Mucosa of gallbladder (tissue), 1 donor: Measurements from ENCODE around the gene GPSM3. TPM values are rescaled to one million over a fixed set of nuclear protein-coding genes. Genes with fewer than 3 reads are reported as not detected.
"Not testable (repeated sequence)": the region's sequence is repeated elsewhere in the genome, so short reads cannot be mapped to it uniquely, and the experiment has no call there.

Experiments
- DNase-seq: peaks from one replicate; pipeline ENCODE4 v3.0.0-alpha.2; 2020; ENCODE audit warnings: low spot score
- total RNA-seq: library from RNA; stranded (reverse); gene quantifications from one replicate; pipeline ENCODE4 v1.2.1, GENCODE V29; 2021
- donor health status: DM: no; HTN: no; CAD: no.

Gene GPSM3
- total RNA-seq, 1 donor from 2014 or later: 19.6 TPM

- DNase-seq: no peak
These were observed 11.2 kb upstream of the GPSM3 start for GRCh38 chr6:32203426-32204267.

GRCh38 chr6:32202186-32202585 is 9.7 kb upstream of the GPSM3 start:
- no peak for DNase-seq

GRCh38 chr6:32200711-32201475 is 8.4 kb upstream of the GPSM3 start:
- DNase-seq: no peak

- no peak for DNase-seq
These were observed 6.4 kb upstream of the GPSM3 start for GRCh38 chr6:32198866-32199265.

GRCh38 chr6:32198345-32198696 is 5.9 kb upstream of the GPSM3 start:
- DNase-seq: no peak

- DNase-seq: no peak
These were observed 4.5 kb upstream of the GPSM3 start for GRCh38 chr6:32196682-32197616.

GRCh38 chr6:32195902-32196681 is 3.6 kb upstream of the GPSM3 start:
- DNase-seq: peak; percentile 87

- peak; percentile 100 for DNase-seq
These were observed 3.1 kb upstream of the GPSM3 start for GRCh38 chr6:32195652-32195901.

- DNase-seq: no peak
These were observed 2.6 kb upstream of the GPSM3 start for GRCh38 chr6:32194825-32195651.

GRCh38 chr6:32194388-32194787 is 1.9 kb upstream of the GPSM3 start:
- no peak for DNase-seq

GRCh38 chr6:32193096-32193495 is 653 bp upstream of the GPSM3 start:
- DNase-seq: not testable (repeated sequence)

- no peak for DNase-seq
These were observed 491 bp downstream of the GPSM3 start for GRCh38 chr6:32191696-32192607.

GRCh38 chr6:32190911-32191677 is 1.3 kb downstream of the GPSM3 start:
- DNase-seq: no peak

GRCh38 chr6:32190054-32190851 is 2.2 kb downstream of the GPSM3 start, which contains the start of gene PBX2:
Gene PBX2 (minus strand): TSS chr6:32190202. CDS start chr6:32189915, 287 bp downstream.
- peak; percentile 91 for DNase-seq

- no peak for DNase-seq
These were observed 2.7 kb downstream of the GPSM3 start for GRCh38 chr6:32189742-32190053.

GRCh38 chr6:32189069-32189741 is 3.2 kb downstream of the GPSM3 start:
- DNase-seq: no peak

GRCh38 chr6:32188381-32189068 is 3.9 kb downstream of the GPSM3 start:
- DNase-seq: no peak
